ENCODE measurements around the gene TRAF6. TPM values are rescaled to one million over a fixed set of nuclear protein-coding genes. Genes with fewer than 3 reads are reported as not detected.
A peak's percentile ranks its signal among the peaks of the same experiment; 100 is the strongest.

Gene TRAF6
- total and polyA plus RNA-seq, 2 donors (not counting 3 experiments of a cell fraction or from before 2014, with no cell fraction given), result 6.0 to 14.2 TPM

DNA sequence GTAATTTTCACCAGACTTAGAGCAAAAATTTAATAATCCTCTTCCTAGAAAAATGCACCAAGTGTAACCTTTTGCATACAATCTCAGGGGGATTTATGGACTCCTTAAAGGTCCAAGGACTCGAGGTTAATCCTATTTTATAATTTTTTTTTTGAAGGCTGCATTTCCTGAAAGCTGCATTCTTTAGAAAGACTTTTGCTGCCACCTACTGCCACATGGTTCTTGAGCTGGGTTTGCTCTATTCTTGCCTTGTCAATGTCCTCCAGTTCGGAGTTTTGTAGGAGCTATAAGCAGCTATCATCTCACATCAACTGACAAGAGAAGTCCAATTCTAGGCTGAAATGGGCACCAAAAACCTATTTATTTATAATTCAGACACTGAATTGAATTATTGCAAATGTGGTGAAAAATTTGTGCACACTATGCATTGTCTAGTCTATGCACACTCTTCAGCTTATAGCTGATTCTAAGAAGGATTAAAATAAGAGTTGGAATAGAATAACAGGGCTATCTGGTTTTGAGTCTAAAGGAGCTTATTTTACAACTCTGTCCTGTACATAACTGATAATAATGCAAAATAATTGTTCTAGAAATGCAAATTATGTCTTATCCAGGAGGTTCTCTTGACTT lies 31.3 kb downstream of the TRAF6 start:
- DNase-seq (ENCODE audit: low read depth, low spot score) (peak; percentile 60), FAIRE-seq (peak; percentile 65)
- Histone ChIP-seq H3K79me2 (ENCODE audit: control insufficient read depth, insufficient read depth, low read length) (no peaks in the 10 kb centered on the region), H2AFZ (ENCODE audit: low read depth, low read length) (no peak overlapping the region), H3K36me3 (ENCODE audit: control insufficient read depth in 2 of 2, extremely low read depth in 1 of 2, insufficient read depth in 2 of 2, low read length in 2 of 2) (no peaks in the 10 kb centered on the region), H3K27me3 (ENCODE audit: control insufficient read depth in 2 of 2, insufficient read depth in 2 of 2, low read length in 2 of 2) (no peaks in the 10 kb centered on the region), H3K4me3 (replicated peaks in 1 of 3; ENCODE audit: insufficient read depth in 1 of 3, low read depth in 1 of 3, low read length in 3 of 3) (no peak overlapping the region), H3K9ac (replicated peaks; ENCODE audit: extremely low read depth, insufficient read depth, low read length) (no peak overlapping the region), H4K20me1 (replicated peaks; ENCODE audit: control insufficient read depth, extremely low read depth, insufficient read depth, low read length) (no peaks in the 10 kb centered on the region), H3K9me3 (replicated peaks; ENCODE audit: control insufficient read depth, insufficient read depth, low read length) (no peaks in the 10 kb centered on the region), H3K9me1 (replicated peaks; ENCODE audit: control insufficient read depth, extremely low read depth, insufficient read depth, low read length) (no peaks in the 10 kb centered on the region), H3K4me1 (ENCODE audit: control insufficient read depth, extremely low read depth, insufficient read depth, low read length) (no peaks in the 10 kb centered on the region), H3K27ac (ENCODE audit: insufficient read depth, low read depth, low read length) (no peak overlapping the region), H3K4me2 (ENCODE audit: insufficient read depth, low read length) (no peak overlapping the region)
- intact Hi-C loops (cut with micrococcal nuclease) (loop anchor here (1.0 to 10.0 kb wide), 5 partner anchors 102 to 994 kb away; partner anchors contain the start of gene FJX1), dilution Hi-C loops (cut with MboI; ENCODE audit: extremely low pct_ligation_motif_present, low sequenced_read_pairs) (no loop called here)
- no peak for TF ChIP-seq MYC (IDR thresholded peaks at IDR 0.05; ENCODE audit: low read depth, low read length)
- peak; percentile 47 to 50 for TF ChIP-seq CTCF (IDR thresholded peaks at IDR 0.05; ENCODE audit: extremely low read depth in 1 of 2, insufficient read depth in 1 of 2, low read depth in 1 of 2, low read length in 2 of 2)
- BruUV-seq (replicated peaks), result no TSS peak
- ChIA-PET POLR2A (no interaction called here), CTCF (interaction anchor here (0.6 to 5.7 kb wide), 55 partner anchors 9 to 994 kb away, joined by 3 to 306 read pairs (median 5); partner anchors contain the start of genes COMMD9, PRR5L and TRAF6)

- Histone ChIP-seq H3K27me3 (ENCODE audit: control insufficient read depth in 2 of 2, insufficient read depth in 2 of 2, low read length in 2 of 2) (no peaks in the 10 kb centered on the region), H3K4me1 (ENCODE audit: control insufficient read depth, extremely low read depth, insufficient read depth, low read length) (no peaks in the 10 kb centered on the region), H3K9me3 (replicated peaks; ENCODE audit: control insufficient read depth, insufficient read depth, low read length) (no peaks in the 10 kb centered on the region), H3K36me3 (ENCODE audit: control insufficient read depth in 2 of 2, extremely low read depth in 1 of 2, insufficient read depth in 2 of 2, low read length in 2 of 2) (no peaks in the 10 kb centered on the region), H3K79me2 (ENCODE audit: control insufficient read depth, insufficient read depth, low read length) (no peaks in the 10 kb centered on the region), H2AFZ (ENCODE audit: low read depth, low read length) (no peak overlapping the region), H3K4me2 (ENCODE audit: insufficient read depth, low read length) (no peak overlapping the region), H4K20me1 (replicated peaks; ENCODE audit: control insufficient read depth, extremely low read depth, insufficient read depth, low read length) (no peaks in the 10 kb centered on the region), H3K27ac (ENCODE audit: insufficient read depth, low read depth, low read length) (no peak overlapping the region), H3K9ac (replicated peaks; ENCODE audit: extremely low read depth, insufficient read depth, low read length) (no peak overlapping the region), H3K4me3 (replicated peaks in 1 of 3; ENCODE audit: insufficient read depth in 1 of 3, low read depth in 1 of 3, low read length in 3 of 3) (no peak overlapping the region), H3K9me1 (replicated peaks; ENCODE audit: control insufficient read depth, extremely low read depth, insufficient read depth, low read length) (no peaks in the 10 kb centered on the region)
- intact Hi-C loops (cut with micrococcal nuclease), result loop anchor here (5.0 to 10.0 kb wide), 2 partner anchors 858 to 990 kb away; partner anchors contain the start of gene FJX1
- no TSS peak for BruUV-seq (replicated peaks)
- FAIRE-seq, result no peak
- ChIA-PET CTCF (no interaction called here), POLR2A (no interaction called here)
- dilution Hi-C loops (cut with MboI; ENCODE audit: extremely low pct_ligation_motif_present, low sequenced_read_pairs), result no loop called here
- DNase-seq (ENCODE audit: low read depth, low spot score), result no peak
- TF ChIP-seq EZH2 (IDR thresholded peaks at IDR 0.05; ENCODE audit: borderline replicate concordance, low read depth, low read length, severe bottlenecking), result no peak
- TF ChIP-seq JUN (IDR thresholded peaks at IDR 0.05; ENCODE audit: borderline replicate concordance, insufficient read depth, insufficient read length, low read depth), result no peak
- no peak for TF ChIP-seq FOS (IDR thresholded peaks at IDR 0.05; ENCODE audit: borderline replicate concordance, insufficient read depth, low read length)
- no peak for TF ChIP-seq MYC (IDR thresholded peaks at IDR 0.05; ENCODE audit: low read depth, low read length)
- TF ChIP-seq CTCF (IDR thresholded peaks at IDR 0.05; ENCODE audit: extremely low read depth in 1 of 2, insufficient read depth in 1 of 2, low read depth in 1 of 2, low read length in 2 of 2), result no peak
- TF ChIP-seq GATA2 (IDR thresholded peaks at IDR 0.05; ENCODE audit: insufficient read depth, insufficient read length, low read depth, low read length), result no peak
- TF ChIP-seq POLR2AphosphoS5 (IDR thresholded peaks at IDR 0.05; ENCODE audit: insufficient read depth, low read depth, low read length), result no peak
- TF ChIP-seq MAX (IDR thresholded peaks at IDR 0.05; ENCODE audit: insufficient read depth, insufficient read length), result no peak
- no peak for TF ChIP-seq POLR2A (IDR thresholded peaks at IDR 0.05; ENCODE audit: low read depth, low read length)
Measured at GRCh38 chr11:36475192-36475591, 34.9 kb downstream of the TRAF6 start.
